Thyroid gland (tissue), 4 donors: Measurements from ENCODE around the gene SCAF4. TPM values are rescaled to one million over a fixed set of nuclear protein-coding genes. Genes with fewer than 3 reads are reported as not detected.
"Not testable (repeated sequence)": the region's sequence is repeated elsewhere in the genome, so short reads cannot be mapped to it uniquely, and the experiment has no call there.

Experiments used
- DNase-seq, 2 donors: peaks; one replicate each; pipeline ENCODE4 v3.0.0-alpha.2; 2019
- H3K27ac ChIP-seq, 3 donors: fragments of 200-600 bp; sonication (generic); 1 replicate in 2 of 3; 2 replicates in 1 of 3; pipeline ENCODE4 v1.5.1; 2016 to 2019; ENCODE audit warnings: mild to moderate bottlenecking in 1 of 3, moderate library complexity in 1 of 3
- H3K27me3 ChIP-seq: fragments of 200-600 bp; sonication (generic); one replicate; pipeline ENCODE4 v1.5.1; 2019
- H3K36me3 ChIP-seq, 2 donors: fragments of 200-600 bp; sonication (generic); one replicate each; pipeline ENCODE4 v1.5.1; 2016 to 2019
- H3K4me1 ChIP-seq, 2 donors: fragments of 200-600 bp; sonication (generic); one replicate each; pipeline ENCODE4 v1.5.1; 2017 to 2019
- H3K4me3 ChIP-seq, 3 donors: fragments of 200-600 bp; sonication (generic); replicated peaks in 1 of 3; 1 replicate in 2 of 3; 2 replicates in 1 of 3; pipeline ENCODE4 v1.5.1; 2016; ENCODE audit warnings: mild to moderate bottlenecking in 1 of 3
- H3K9me3 ChIP-seq: fragments of 200-600 bp; sonication (generic); one replicate; pipeline ENCODE4 v1.5.1; 2017
- CTCF ChIP-seq, 6 experiments: fragments of 200-600 bp in 3 of 6; fragments of 450-650 bp in 3 of 6; sonication (generic) in 3 of 6; IDR thresholded peaks; one replicate each; pipeline ENCODE4 v1.5.1; 2016 to 2019; ENCODE audit warnings: antibody characterized with exemption in 6 of 6, mild to moderate bottlenecking in 2 of 6, inconsistent platforms in 1 of 6, moderate library complexity in 1 of 6
- POLR2A ChIP-seq, 2 donors: fragments of 450-650 bp; IDR thresholded peaks; one replicate each; pipeline ENCODE4 v1.6.1; 2017; ENCODE audit warnings: antibody characterized with exemption in 2 of 2, mild to moderate bottlenecking in 2 of 2, moderate library complexity in 1 of 2
- WGBS, 2 donors: methylation state at CpG; one replicate each; pipeline ENCODE4 v1.1.5; 2017; 5-methylcytosine and 5-hydroxymethylcytosine counted together
- intact Hi-C: fragments of 100-400 bp; cut with DNase I; formaldehyde crosslinking; loops from one replicate; pipeline ENCODE4 v1.15.1; 2023
- total RNA-seq, 4 donors: library from RNA; depleted of rRNA; stranded (reverse); fragments of >200 nt; gene quantifications; one replicate each; pipeline ENCODE4 v1.2.3, GENCODE V29; 2016

Gene SCAF4
- total RNA-seq, 4 donors from 2014 or later, result 13.0 to 27.4 (median 18.7) TPM

- Histone ChIP-seq H3K36me3 (no peaks in the 10 kb centered on the region), H3K4me1 (no peaks in the 10 kb centered on the region), H3K4me3 (no peak overlapping the region), H3K27me3 (no peaks in the 10 kb centered on the region), H3K9me3 (no peaks in the 10 kb centered on the region), H3K27ac (no peak overlapping the region)
- intact Hi-C loops, result no loop called here
- WGBS, 2 donors, result 82 to 84% methylated on average over 5 of the region's 5 CpGs
- TF ChIP-seq CTCF (IDR thresholded peaks at IDR 0.05) (no peak), POLR2A (IDR thresholded peaks at IDR 0.05) (no peak)
- no peak for DNase-seq
Observed at GRCh38 chr21:31772674-31773555, 41.0 kb upstream of the SCAF4 start.

- no peaks in the 10 kb centered on the region for H3K27me3 ChIP-seq
- no peak overlapping the region for H3K4me3 ChIP-seq
- no peaks in the 10 kb centered on the region for H3K9me3 ChIP-seq
- intact Hi-C loops, result no loop called here
- TF ChIP-seq CTCF (IDR thresholded peaks at IDR 0.05) (no peak), POLR2A (IDR thresholded peaks at IDR 0.05) (no peak)
- H3K27ac ChIP-seq, result no peak overlapping the region
- no peaks in the 10 kb centered on the region for H3K4me1 ChIP-seq
- no peak for DNase-seq
- WGBS, 2 donors, result 59 to 61% methylated on average over 3 of the region's 3 CpGs
- H3K36me3 ChIP-seq, result no peaks in the 10 kb centered on the region
Observed at GRCh38 chr21:31771685-31772084, 39.8 kb upstream of the SCAF4 start.

GRCh38 chr21:31768710-31769109, 36.8 kb upstream of the SCAF4 start:
- no peak for DNase-seq
- H3K4me3 ChIP-seq, result no peak overlapping the region
- H3K36me3 ChIP-seq, result no peaks in the 10 kb centered on the region
- no peak overlapping the region for H3K27ac ChIP-seq
- no peak for TF ChIP-seq CTCF (IDR thresholded peaks at IDR 0.05)
- TF ChIP-seq POLR2A (IDR thresholded peaks at IDR 0.05), result no peak
- WGBS, 2 donors, result 87 to 89% methylated on average over 1 of the region's 1 CpG
- no peaks in the 10 kb centered on the region for H3K27me3 ChIP-seq
- no peaks in the 10 kb centered on the region for H3K4me1 ChIP-seq
- no peaks in the 10 kb centered on the region for H3K9me3 ChIP-seq
- intact Hi-C loops, result no loop called here

- Histone ChIP-seq H3K4me1 (no peaks in the 10 kb centered on the region), H3K27ac (no peak overlapping the region), H3K4me3 (no peak overlapping the region), H3K36me3 (no peaks in the 10 kb centered on the region), H3K27me3 (no peaks in the 10 kb centered on the region), H3K9me3 (no peaks in the 10 kb centered on the region)
- intact Hi-C loops, result no loop called here
- DNase-seq, result no peak
- WGBS, 2 donors, result 88 to 90% methylated on average over 3 of the region's 3 CpGs
- TF ChIP-seq POLR2A (IDR thresholded peaks at IDR 0.05), result no peak
- no peak for TF ChIP-seq CTCF (IDR thresholded peaks at IDR 0.05)
Observed at GRCh38 chr21:31766899-31767298, 35.0 kb upstream of the SCAF4 start.

- 88 to 95% methylated on average over 6 of the region's 6 CpGs for WGBS, 2 donors
- H3K36me3 ChIP-seq, H3K4me3 ChIP-seq, H3K27ac ChIP-seq, H3K27me3 ChIP-seq, DNase-seq, H3K4me1 ChIP-seq, H3K9me3 ChIP-seq, intact Hi-C loops: not testable (repeated sequence)
Observed at GRCh38 chr21:31765850-31766249, 33.9 kb upstream of the SCAF4 start.
